Midbrain (tissue), 1 donor: ENCODE measurements around the gene OSM.

Source experiments
- DNase-seq: peaks from one replicate; lab custom pipeline; 2025; lab: John Stamatoyannopoulos, UW

Gene OSM

DNA sequence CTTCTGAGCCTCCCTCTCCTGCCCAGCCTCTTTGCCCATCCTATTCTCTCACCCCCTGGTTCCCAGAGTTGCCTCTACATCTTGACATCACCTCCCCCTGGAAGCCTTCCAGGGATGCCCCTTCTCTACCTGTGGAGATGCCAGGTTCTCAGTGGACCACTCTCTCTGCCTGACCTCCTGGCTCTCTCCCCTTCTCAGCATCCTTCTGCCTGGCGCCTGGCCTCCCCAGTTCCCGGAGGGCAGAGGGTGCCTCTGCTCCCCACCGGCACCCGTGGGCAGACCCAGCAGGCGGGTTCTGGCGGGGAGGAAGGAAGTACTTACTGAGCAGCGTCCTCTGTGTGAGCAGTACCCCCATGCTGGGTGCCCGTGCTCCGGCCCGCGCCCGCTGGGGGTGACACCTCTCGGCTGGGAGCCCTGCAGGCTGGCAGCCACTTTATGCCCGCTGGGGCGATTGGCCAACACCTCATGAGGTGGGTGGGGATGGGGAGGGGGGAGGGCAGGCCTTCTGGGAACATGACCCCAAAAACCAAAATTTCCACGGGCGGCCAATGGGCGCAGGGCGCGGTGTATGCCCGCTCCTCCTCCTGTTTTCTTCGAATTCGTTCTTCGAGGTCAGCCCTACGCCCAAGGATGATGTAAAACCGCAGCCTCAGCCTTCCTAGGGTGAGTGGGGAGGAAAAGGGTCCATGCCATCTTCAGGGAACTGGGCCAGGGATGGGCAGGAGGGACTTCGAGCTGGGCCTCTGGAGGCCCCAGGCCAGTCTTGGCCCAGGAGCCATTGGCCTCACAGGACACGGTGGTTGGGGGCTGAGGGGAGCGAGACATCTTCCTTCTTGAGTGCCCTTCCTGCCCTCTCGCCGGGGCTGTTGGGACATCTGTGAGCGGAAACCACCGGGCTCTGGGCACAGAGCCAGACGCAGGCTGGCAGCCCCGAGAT is at the start of gene OSM:
Gene OSM (minus strand): TSS at position 407 of the 937 bp plus-strand sequence. CDS start 52 bp downstream, at position 355.
- DNase-seq, result peak; percentile 35

GRCh38 chr22:30315962-30316576 is 49.4 kb upstream of the OSM start:
- DNase-seq, result no peak

GRCh38 chr22:30314915-30315314 is 48.3 kb upstream of the OSM start:
- DNase-seq, result no peak

DNA sequence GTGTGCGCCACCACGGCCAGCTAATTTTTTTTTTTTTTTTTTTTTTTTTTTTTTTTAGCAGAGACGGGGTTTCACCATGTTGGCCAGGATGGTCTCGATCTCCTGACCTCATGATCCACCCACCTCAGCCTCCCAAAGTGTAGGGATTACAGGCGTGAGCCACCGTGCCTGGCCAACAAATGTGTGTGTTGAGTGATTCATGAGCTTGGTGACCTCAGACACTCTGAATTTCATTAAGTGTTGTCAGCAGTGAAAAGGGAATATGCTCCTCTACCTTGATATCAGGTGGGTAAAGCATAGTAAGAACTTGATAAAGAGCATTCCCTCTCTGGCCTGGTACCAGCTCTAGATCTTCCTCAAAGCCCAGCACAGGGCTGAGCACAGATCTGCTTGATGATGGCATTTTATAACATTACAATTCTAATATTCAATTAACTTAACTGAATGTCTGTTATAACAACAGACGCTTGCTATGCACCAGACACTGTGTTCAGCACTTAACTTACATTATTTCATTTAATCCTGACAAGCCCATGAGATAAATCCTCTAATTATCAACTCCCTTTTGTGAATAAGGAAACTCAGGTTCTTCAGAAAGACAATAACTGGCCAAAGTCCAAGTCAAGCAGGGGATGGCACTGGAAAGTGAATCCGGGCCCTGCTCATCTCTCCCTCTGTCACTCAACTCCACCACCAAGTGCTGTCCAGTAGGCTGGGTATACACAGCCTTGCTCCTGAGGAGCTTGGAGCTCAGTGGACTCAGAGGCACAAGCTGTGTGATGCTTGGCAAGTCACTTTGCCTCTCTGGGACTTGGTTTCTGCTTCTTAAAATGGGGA is 47.1 kb upstream of the OSM start:
- no peak for DNase-seq

DNA sequence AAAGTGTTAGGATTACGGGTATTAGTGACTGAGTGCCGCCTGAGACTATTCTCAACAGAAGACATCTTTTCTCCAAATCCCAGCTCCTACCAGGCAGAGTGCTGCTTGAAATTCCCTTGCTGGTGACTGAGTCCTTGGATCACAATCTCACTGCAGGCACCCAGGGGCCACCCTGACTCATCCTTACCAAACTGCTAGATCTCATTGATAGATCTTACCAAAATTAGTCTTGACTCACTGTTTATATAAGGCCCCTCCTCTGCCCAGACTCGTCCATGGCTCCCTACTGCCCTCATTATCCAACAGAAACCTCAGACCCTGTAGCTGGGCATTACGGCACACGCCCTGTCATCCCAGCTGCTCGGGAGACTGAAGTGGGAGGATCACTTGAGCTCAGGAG is 45.4 kb upstream of the OSM start:
- DNase-seq, result no peak

DNA sequence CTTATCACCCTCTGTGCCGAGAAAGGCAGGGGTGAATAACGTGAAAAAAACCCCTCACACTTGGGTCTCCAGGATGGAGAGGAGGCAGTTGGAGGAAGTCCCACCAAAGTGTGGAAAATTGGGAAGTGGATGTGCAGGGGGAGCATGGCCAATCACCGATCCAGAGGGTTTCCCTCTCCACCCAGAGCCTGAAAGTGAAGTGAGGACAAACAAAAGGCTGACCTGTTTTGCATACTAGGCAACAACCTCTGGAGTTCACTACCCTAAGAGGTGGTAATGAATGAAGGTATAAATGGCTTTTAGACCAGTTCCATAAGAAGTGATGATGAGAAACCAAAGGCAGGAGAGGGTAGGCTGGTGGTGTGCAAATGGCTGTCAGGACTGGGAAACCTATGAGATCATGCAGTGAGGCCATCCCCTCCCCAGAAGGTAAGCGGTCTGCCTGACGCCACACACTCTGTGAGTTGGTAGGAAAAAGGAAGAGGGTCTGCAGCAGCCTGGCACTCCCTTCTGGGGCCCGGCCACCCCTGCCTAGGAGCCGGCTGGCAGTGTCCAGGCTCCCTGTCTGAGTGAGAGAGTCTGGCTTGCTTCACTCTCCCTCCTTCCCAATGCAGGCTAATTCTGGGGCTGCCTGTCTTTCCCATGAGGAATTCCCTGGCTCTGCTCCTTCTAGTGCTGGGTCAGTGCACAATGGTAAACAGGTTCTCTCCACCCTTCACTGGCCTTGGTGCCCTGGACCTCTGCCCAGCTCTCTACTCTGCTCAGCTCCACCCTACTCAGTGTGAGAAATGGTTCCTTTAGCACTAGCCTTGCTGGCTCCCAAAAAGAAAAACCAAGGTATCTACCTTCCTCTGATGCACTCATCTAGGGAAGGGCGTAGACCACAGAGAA is 44.5 kb upstream of the OSM start:
- peak; percentile 37 for DNase-seq

- DNase-seq, result no peak
Observed at GRCh38 chr22:30309951-30310741, 43.5 kb upstream of the OSM start.

DNA sequence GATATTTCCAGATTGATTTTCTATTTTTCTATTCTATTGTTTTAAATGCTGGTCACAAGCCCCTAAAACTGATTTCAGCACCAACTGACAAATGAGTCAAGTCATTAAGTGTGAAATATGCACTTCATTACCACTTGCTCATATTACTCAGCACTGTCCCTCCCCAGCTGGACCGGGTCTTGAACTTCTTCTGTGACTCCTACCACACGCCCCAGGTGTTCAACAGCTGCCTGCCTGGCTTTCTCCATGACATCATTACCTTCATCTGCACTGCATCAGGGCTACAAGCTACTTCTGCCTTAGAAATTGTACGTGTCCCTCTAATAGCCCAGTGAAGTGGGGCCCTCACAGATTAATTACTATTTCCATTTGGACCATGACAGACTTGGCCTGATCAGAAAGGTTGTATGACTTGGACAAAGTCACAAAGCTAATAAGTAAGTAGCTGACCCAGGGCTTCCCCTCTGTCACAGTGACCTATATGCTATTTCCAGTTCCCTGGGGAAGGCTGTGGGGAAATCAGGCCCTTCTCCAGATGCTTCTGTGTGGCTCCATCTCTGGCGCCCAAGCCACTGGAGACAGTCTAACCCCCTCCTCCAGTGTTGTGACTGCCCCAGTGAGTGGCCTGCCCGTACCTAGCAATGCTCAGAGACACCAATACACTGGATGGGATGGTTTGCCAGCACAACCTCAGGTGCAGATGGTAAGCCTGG is 42.0 kb upstream of the OSM start:
- DNase-seq, result no peak

- no peak for DNase-seq
Observed at GRCh38 chr22:30308093-30308492, 41.4 kb upstream of the OSM start.

DNA sequence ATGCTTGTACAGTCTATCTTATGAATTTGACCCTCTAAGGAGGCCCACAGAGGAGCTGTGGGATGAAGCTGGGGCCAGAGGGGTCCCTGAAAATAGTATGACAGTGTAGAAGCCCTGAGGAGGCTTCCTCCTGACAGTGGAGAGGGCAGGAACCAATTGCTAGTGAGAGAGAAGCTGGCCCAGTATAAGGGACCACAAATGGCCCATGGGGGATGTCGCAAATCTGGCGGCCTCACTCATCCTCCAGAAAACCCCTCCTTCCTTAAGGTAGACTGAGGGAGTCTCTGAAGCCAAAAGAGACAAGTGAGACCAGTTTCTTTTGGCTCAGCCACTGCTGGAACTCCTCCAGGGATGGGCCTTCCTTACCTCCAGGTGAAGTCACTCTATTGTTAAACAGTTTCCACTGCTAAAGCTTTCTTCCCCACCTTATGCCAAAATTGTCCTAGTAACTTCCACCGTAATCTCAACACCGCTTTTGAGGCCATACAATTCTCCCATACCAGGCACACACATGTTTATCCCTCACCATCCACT is 40.5 kb upstream of the OSM start:
- DNase-seq, result no peak

GRCh38 chr22:30306627-30307011 is 40.0 kb upstream of the OSM start:
- no peak for DNase-seq

GRCh38 chr22:30305906-30306626 is 39.4 kb upstream of the OSM start:
- DNase-seq, result peak; percentile 6

DNA sequence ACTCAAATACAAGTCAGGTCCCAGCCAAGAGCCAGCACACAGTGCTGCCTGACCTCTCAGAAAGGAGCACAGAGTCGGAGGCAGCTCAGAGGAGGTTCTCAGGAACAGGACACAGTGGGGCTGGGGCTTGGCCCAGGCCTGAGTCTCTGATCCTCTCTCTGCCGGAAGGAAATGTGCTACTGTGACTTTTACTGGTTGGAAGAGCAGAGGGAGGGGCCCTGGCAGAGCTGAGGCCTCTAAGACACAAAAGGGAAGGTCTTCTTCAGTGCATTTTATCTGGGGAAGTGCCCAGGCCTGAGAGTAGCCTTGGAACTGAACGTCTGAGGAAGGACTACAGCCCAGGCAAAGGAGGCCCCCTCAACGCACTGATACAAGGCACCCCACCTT is 38.9 kb upstream of the OSM start:
- peak; percentile 42 for DNase-seq

- peak; percentile 6 for DNase-seq
Observed at GRCh38 chr22:30304495-30305244, 38.0 kb upstream of the OSM start.

GRCh38 chr22:30302810-30303138 is 36.1 kb upstream of the OSM start:
- no peak for DNase-seq

GRCh38 chr22:30301995-30302809 is 35.6 kb upstream of the OSM start:
- peak; percentile 34 for DNase-seq

DNA sequence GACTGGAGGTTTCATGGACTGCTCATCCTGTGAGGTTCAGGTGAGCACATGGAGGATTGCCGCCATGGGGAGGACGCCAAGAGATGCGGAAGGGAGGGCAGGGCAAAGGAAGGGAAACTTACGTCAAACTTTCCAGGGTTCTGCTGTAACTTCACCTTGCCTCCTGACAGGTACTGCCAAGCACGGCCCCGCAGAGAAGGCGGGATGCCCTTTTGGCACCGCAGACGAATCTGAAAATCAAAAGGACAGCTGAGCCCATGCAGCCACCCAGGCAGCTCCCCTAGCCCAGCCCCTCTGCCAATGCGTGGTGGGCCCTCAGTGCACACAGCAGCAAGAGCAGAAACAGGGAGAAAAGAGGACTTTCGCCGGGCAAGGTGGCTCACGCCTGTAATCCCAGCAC is 32.7 kb upstream of the OSM start:
- DNase-seq, result no peak
